ENCODE data around the gene NIT1. TPM values are rescaled to one million over a fixed set of nuclear protein-coding genes. Genes with fewer than 3 reads are reported as not detected.

Gene NIT1
- total and polyA plus RNA-seq, 4 donors: 31.1 to 50.5 (median 44.6) TPM

- peak; percentile 78 to 86 for DNase-seq
- H3K4me3 ChIP-seq (ENCODE audit: low read length in 2 of 2): peak within 1 kb of the TSS; percentile 46 to 54
- peak; percentile 86 for ATAC-seq (ENCODE audit: low FRiP score)
- whole genome bisulfite sequencing, 2 donors: 5 to 7% methylated on average over 58 to 71 of the region's 71 CpGs
- H3K36me3 ChIP-seq (ENCODE audit: control insufficient read depth in 1 of 2, insufficient read depth in 2 of 2, low read length in 1 of 2): peaks cover 0 to 6% of the 10 kb centered on the region in 2 donors
- H3K4me1 ChIP-seq (ENCODE audit: control insufficient read depth in 1 of 2, insufficient read depth in 2 of 2, low read length in 2 of 2): peaks cover 0 to 2% of the 10 kb centered on the region in 2 donors
- no peaks in the 10 kb centered on the region for H3K9me3 ChIP-seq (ENCODE audit: control insufficient read depth, low read length)
- peak within 1 kb of the TSS in 1 of 2 donors; percentile 48 for H3K27ac ChIP-seq (ENCODE audit: low read depth in 1 of 2, low read length in 2 of 2)
- no peaks in the 10 kb centered on the region for H3K27me3 ChIP-seq (ENCODE audit: control insufficient read depth in 1 of 2, insufficient read depth in 2 of 2, low read length in 1 of 2)
- intact Hi-C loops (cut with DNase I): loop anchor here in 1 of 2 donors (5.0 kb wide), 1 partner anchor 101 kb away; no protein-coding TSS in a partner anchor
These were observed 19.5 kb upstream of the NIT1 start, which contains the start of gene KLHDC9 for GRCh38 chr1:161098210-161099068. TSS of gene KLHDC9 (plus strand) at chr1:161098361. CDS start at chr1:161098536, 175 bp downstream.

- no peak overlapping the region for H3K27ac ChIP-seq (ENCODE audit: low read depth in 1 of 2, low read length in 2 of 2)
- ATAC-seq (ENCODE audit: low FRiP score): no peak
- H3K27me3 ChIP-seq (ENCODE audit: control insufficient read depth in 1 of 2, insufficient read depth in 2 of 2, low read length in 1 of 2): no peaks in the 10 kb centered on the region
- DNase-seq: no peak
- peaks cover 0 to 2% of the 10 kb centered on the region in 2 donors for H3K4me1 ChIP-seq (ENCODE audit: control insufficient read depth in 1 of 2, insufficient read depth in 2 of 2, low read length in 2 of 2)
- no peak overlapping the region for H3K4me3 ChIP-seq (ENCODE audit: low read length in 2 of 2)
- H3K9me3 ChIP-seq (ENCODE audit: control insufficient read depth, low read length): no peaks in the 10 kb centered on the region
- H3K36me3 ChIP-seq (ENCODE audit: control insufficient read depth in 1 of 2, insufficient read depth in 2 of 2, low read length in 1 of 2): peaks cover 0 to 6% of the 10 kb centered on the region in 2 donors
- WGBS, 2 donors: 70 to 75% methylated on average over 9 of the region's 9 CpGs
- intact Hi-C loops (cut with DNase I): loop anchor here in 1 of 2 donors (5.0 kb wide), 1 partner anchor 102 kb away; no protein-coding TSS in a partner anchor
These were observed 18.7 kb upstream of the NIT1 start for GRCh38 chr1:161099090-161099802.

GRCh38 chr1:161100556-161100955 is 17.3 kb upstream of the NIT1 start:
- intact Hi-C loops (cut with DNase I): no loop called here
- Histone ChIP-seq H3K9me3 (ENCODE audit: control insufficient read depth, low read length) (no peaks in the 10 kb centered on the region), H3K27me3 (ENCODE audit: control insufficient read depth in 1 of 2, insufficient read depth in 2 of 2, low read length in 1 of 2) (no peaks in the 10 kb centered on the region), H3K36me3 (ENCODE audit: control insufficient read depth in 1 of 2, insufficient read depth in 2 of 2, low read length in 1 of 2) (peaks cover 0 to 6% of the 10 kb centered on the region in 2 donors), H3K4me1 (ENCODE audit: control insufficient read depth in 1 of 2, insufficient read depth in 2 of 2, low read length in 2 of 2) (peaks cover 0 to 2% of the 10 kb centered on the region in 2 donors), H3K27ac (ENCODE audit: low read depth in 1 of 2, low read length in 2 of 2) (no peak overlapping the region), H3K4me3 (ENCODE audit: low read length in 2 of 2) (no peak overlapping the region)
- no peak for ATAC-seq (ENCODE audit: low FRiP score)
- 8 to 10% methylated on average over 2 of the region's 2 CpGs for WGBS, 2 donors
- DNase-seq: no peak

GRCh38 chr1:161106431-161106830 is 11.5 kb upstream of the NIT1 start:
- 96 to 100% methylated on average over 1 of the region's 1 CpG for WGBS, 2 donors
- peaks cover 0 to 6% of the 10 kb centered on the region in 2 donors for H3K36me3 ChIP-seq (ENCODE audit: control insufficient read depth in 1 of 2, insufficient read depth in 2 of 2, low read length in 1 of 2)
- intact Hi-C loops (cut with DNase I): no loop called here

GRCh38 chr1:161111117-161111516 is 6.8 kb upstream of the NIT1 start:
- intact Hi-C loops (cut with DNase I): no loop called here
- no peak overlapping the region for H3K4me3 ChIP-seq (ENCODE audit: low read length in 2 of 2)
- WGBS, 2 donors: 94 to 95% methylated on average over 3 of the region's 3 CpGs
- ATAC-seq (ENCODE audit: low FRiP score) (no peak), DNase-seq (no peak)
- no peaks in the 10 kb centered on the region for H3K36me3 ChIP-seq (ENCODE audit: control insufficient read depth in 1 of 2, insufficient read depth in 2 of 2, low read length in 1 of 2)
- H3K27ac ChIP-seq (ENCODE audit: low read depth in 1 of 2, low read length in 2 of 2): no peak overlapping the region
- H3K4me1 ChIP-seq (ENCODE audit: control insufficient read depth in 1 of 2, insufficient read depth in 2 of 2, low read length in 2 of 2): no peaks in the 10 kb centered on the region
- H3K9me3 ChIP-seq (ENCODE audit: control insufficient read depth, low read length): no peaks in the 10 kb centered on the region
- no peaks in the 10 kb centered on the region for H3K27me3 ChIP-seq (ENCODE audit: control insufficient read depth in 1 of 2, insufficient read depth in 2 of 2, low read length in 1 of 2)

More at GRCh38 chr1:161106431-161106830, 11.5 kb upstream of the NIT1 start:
- ATAC-seq (ENCODE audit: low FRiP score): no peak
- Histone ChIP-seq H3K9me3 (ENCODE audit: control insufficient read depth, low read length) (no peaks in the 10 kb centered on the region), H3K27me3 (ENCODE audit: control insufficient read depth in 1 of 2, insufficient read depth in 2 of 2, low read length in 1 of 2) (no peaks in the 10 kb centered on the region), H3K4me3 (ENCODE audit: low read length in 2 of 2) (no peak overlapping the region), H3K27ac (ENCODE audit: low read depth in 1 of 2, low read length in 2 of 2) (no peak overlapping the region), H3K4me1 (ENCODE audit: control insufficient read depth in 1 of 2, insufficient read depth in 2 of 2, low read length in 2 of 2) (no peaks in the 10 kb centered on the region)
- no peak for DNase-seq

GRCh38 chr1:161111527-161111926 is 6.4 kb upstream of the NIT1 start:
- H3K36me3 ChIP-seq (ENCODE audit: control insufficient read depth in 1 of 2, insufficient read depth in 2 of 2, low read length in 1 of 2): no peaks in the 10 kb centered on the region
- H3K4me1 ChIP-seq (ENCODE audit: control insufficient read depth in 1 of 2, insufficient read depth in 2 of 2, low read length in 2 of 2): peaks cover 0 to under 1% of the 10 kb centered on the region in 2 donors
- WGBS, 2 donors: 87 to 98% methylated on average over 2 of the region's 2 CpGs
- H3K4me3 ChIP-seq (ENCODE audit: low read length in 2 of 2): no peak overlapping the region
- H3K27ac ChIP-seq (ENCODE audit: low read depth in 1 of 2, low read length in 2 of 2): no peak overlapping the region
- DNase-seq: no peak
- H3K9me3 ChIP-seq (ENCODE audit: control insufficient read depth, low read length): no peaks in the 10 kb centered on the region
- ATAC-seq (ENCODE audit: low FRiP score): no peak
- H3K27me3 ChIP-seq (ENCODE audit: control insufficient read depth in 1 of 2, insufficient read depth in 2 of 2, low read length in 1 of 2): no peaks in the 10 kb centered on the region
- intact Hi-C loops (cut with DNase I): no loop called here

GRCh38 chr1:161113915-161114314 is 4.0 kb upstream of the NIT1 start:
- Histone ChIP-seq H3K4me1 (ENCODE audit: control insufficient read depth in 1 of 2, insufficient read depth in 2 of 2, low read length in 2 of 2) (peaks cover 0 to 3% of the 10 kb centered on the region in 2 donors), H3K27ac (ENCODE audit: low read depth in 1 of 2, low read length in 2 of 2) (no peak overlapping the region), H3K4me3 (ENCODE audit: low read length in 2 of 2) (no peak overlapping the region), H3K9me3 (ENCODE audit: control insufficient read depth, low read length) (no peaks in the 10 kb centered on the region), H3K36me3 (ENCODE audit: control insufficient read depth in 1 of 2, insufficient read depth in 2 of 2, low read length in 1 of 2) (no peaks in the 10 kb centered on the region), H3K27me3 (ENCODE audit: control insufficient read depth in 1 of 2, insufficient read depth in 2 of 2, low read length in 1 of 2) (no peaks in the 10 kb centered on the region)
- 90 to 94% methylated on average over 1 of the region's 1 CpG for WGBS, 2 donors
- no peak for ATAC-seq (ENCODE audit: low FRiP score)
- intact Hi-C loops (cut with DNase I): no loop called here
- DNase-seq: no peak

GRCh38 chr1:161114556-161114955 is 3.3 kb upstream of the NIT1 start:
- intact Hi-C loops (cut with DNase I): no loop called here
- H3K4me1 ChIP-seq (ENCODE audit: control insufficient read depth in 1 of 2, insufficient read depth in 2 of 2, low read length in 2 of 2): peaks cover 0 to 3% of the 10 kb centered on the region in 2 donors

More at GRCh38 chr1:161114556-161114955, 3.3 kb upstream of the NIT1 start:
- no peaks in the 10 kb centered on the region for H3K27me3 ChIP-seq (ENCODE audit: control insufficient read depth in 1 of 2, insufficient read depth in 2 of 2, low read length in 1 of 2)
- ATAC-seq (ENCODE audit: low FRiP score): no peak
- no peak overlapping the region for H3K27ac ChIP-seq (ENCODE audit: low read depth in 1 of 2, low read length in 2 of 2)
- no peaks in the 10 kb centered on the region for H3K36me3 ChIP-seq (ENCODE audit: control insufficient read depth in 1 of 2, insufficient read depth in 2 of 2, low read length in 1 of 2)
- whole genome bisulfite sequencing, 2 donors: 84 to 87% methylated on average over 2 of the region's 2 CpGs
- no peak overlapping the region for H3K4me3 ChIP-seq (ENCODE audit: low read length in 2 of 2)
- H3K9me3 ChIP-seq (ENCODE audit: control insufficient read depth, low read length): no peaks in the 10 kb centered on the region
- no peak for DNase-seq

Data from aorta (tissue), 5 donors.